HG02840 (cell line): ENCODE measurements around the gene RUNX1.

Source experiments
- ATAC-seq: cut with Tn5 transposase; IDR thresholded peaks from one replicate; pipeline ENCODE4 v1.9.1; 2021; ENCODE audit warnings: mild to moderate bottlenecking, moderate library complexity, moderate number of reproducible peaks; ENCODE audit not compliant: unreplicated experiment, low FRiP score

Gene RUNX1

GRCh38 chr21:35062016-35062415 lies 12.9 kb upstream of the RUNX1 start:
- ATAC-seq: no peak

- no peak for ATAC-seq
These were observed 10.6 kb upstream of the RUNX1 start for GRCh38 chr21:35059742-35060141.

GRCh38 chr21:35058058-35058457 lies 9.0 kb upstream of the RUNX1 start:
- ATAC-seq: no peak

GRCh38 chr21:35057428-35057827 lies 8.3 kb upstream of the RUNX1 start:
- no peak for ATAC-seq

- no peak for ATAC-seq
These were observed 4.4 kb upstream of the RUNX1 start for GRCh38 chr21:35053356-35054096.

GRCh38 chr21:35052801-35053200 lies 3.7 kb upstream of the RUNX1 start:
- ATAC-seq: no peak

GRCh38 chr21:35051287-35051818 lies 2.3 kb upstream of the RUNX1 start:
- no peak for ATAC-seq

- no peak for ATAC-seq
These were observed 1.5 kb upstream of the RUNX1 start for GRCh38 chr21:35050348-35051286.

- no peak for ATAC-seq
These were observed 910 bp downstream of the RUNX1 start for GRCh38 chr21:35048183-35048601.

- ATAC-seq: no peak
These were observed 2.2 kb downstream of the RUNX1 start for GRCh38 chr21:35046880-35047229.

GRCh38 chr21:35046263-35046624 lies 2.9 kb downstream of the RUNX1 start:
- no peak for ATAC-seq

GRCh38 chr21:35045542-35046262 lies 3.4 kb downstream of the RUNX1 start:
- no peak for ATAC-seq

GRCh38 chr21:35044770-35045541 lies 4.1 kb downstream of the RUNX1 start:
- ATAC-seq: no peak

GRCh38 chr21:35044128-35044527 lies 5.0 kb downstream of the RUNX1 start:
- ATAC-seq: no peak

GRCh38 chr21:35043549-35043948 lies 5.6 kb downstream of the RUNX1 start:
- no peak for ATAC-seq

GRCh38 chr21:35042836-35043235 lies 6.3 kb downstream of the RUNX1 start:
- ATAC-seq: no peak

- no peak for ATAC-seq
These were observed 7.2 kb downstream of the RUNX1 start for GRCh38 chr21:35041881-35042280.

- ATAC-seq: no peak
These were observed 8.0 kb downstream of the RUNX1 start for GRCh38 chr21:35041122-35041521.

- no peak for ATAC-seq
These were observed 9.4 kb downstream of the RUNX1 start for GRCh38 chr21:35039595-35040289.
